Measurements from ENCODE around the gene CD80. TPM values are rescaled to one million over a fixed set of nuclear protein-coding genes. Genes with fewer than 3 reads are reported as not detected.
A peak's percentile ranks its signal among the peaks of the same experiment; 100 is the strongest.

CD80 gene
- total RNA-seq, 1 experiment from 2014 or later = 0.12 TPM

DNA sequence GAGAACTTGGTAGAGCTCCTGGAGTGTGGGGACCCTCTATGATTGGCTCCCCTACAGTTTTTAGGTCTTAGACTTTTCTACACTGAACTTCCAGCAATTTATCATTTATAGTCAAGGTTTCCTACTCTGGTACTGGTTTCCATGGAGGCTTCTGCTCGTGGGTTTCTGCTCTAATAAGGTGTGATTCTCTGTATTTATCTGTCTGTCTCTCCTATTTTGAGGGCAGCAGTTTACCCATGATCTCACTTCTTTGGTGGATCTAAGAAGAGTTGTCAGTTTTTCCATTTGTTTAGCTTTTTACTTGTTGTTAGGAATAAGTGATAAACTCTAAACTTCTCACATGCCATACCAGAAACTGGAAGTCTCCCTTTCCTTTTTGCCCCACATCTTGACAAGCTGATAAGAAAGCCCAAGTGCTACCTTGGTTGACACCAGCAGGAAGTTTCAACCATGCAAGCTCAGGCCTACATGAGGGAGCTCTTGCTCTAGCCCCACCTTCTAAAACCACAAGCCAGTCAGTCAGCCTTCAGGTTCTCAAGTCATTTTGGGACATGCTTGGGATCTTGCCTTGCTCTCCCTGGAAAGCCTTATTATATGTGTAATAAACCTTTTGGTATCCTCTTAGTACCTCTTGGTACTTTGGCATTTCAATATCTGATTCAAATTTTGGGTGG, 51.1 kb downstream of the CD80 start:
- Histone ChIP-seq H3K4me1 (no peaks in the 10 kb centered on the region), H3K9me3 (replicated peaks) (no peaks in the 10 kb centered on the region), H3K4me3 (no peak overlapping the region), H3K27me3 (no peaks in the 10 kb centered on the region), H3K36me3 (peaks cover 51% of the 10 kb centered on the region), H3K27ac (no peak overlapping the region)
- no peak for DNase-seq

DNA sequence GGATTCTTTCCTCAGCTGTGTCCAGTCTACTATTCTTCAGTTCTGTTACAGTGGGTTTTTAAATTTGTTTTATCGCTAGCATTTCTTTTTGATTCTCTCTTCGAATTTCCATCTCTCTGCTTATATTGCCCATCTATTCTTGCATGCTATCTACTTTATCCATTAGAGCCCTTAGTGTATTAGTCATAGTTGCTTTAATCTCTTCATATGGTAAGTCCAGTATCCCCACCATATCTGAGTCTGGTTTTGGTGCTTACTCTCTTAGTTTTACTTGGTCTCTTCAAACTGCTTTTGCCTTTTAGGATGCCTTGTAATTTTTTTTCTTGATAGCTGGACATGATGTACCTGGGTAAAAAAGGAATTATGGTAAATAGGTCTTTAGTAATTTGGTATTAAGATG, 52.0 kb downstream of the CD80 start:
- H3K4me3 ChIP-seq = no peak overlapping the region
- H3K27ac ChIP-seq = no peak overlapping the region
- H3K4me1 ChIP-seq = no peaks in the 10 kb centered on the region
- no peaks in the 10 kb centered on the region for H3K27me3 ChIP-seq
- H3K9me3 ChIP-seq (replicated peaks) = no peaks in the 10 kb centered on the region
- H3K36me3 ChIP-seq = peaks cover 51% of the 10 kb centered on the region
- DNase-seq = no peak

DNA sequence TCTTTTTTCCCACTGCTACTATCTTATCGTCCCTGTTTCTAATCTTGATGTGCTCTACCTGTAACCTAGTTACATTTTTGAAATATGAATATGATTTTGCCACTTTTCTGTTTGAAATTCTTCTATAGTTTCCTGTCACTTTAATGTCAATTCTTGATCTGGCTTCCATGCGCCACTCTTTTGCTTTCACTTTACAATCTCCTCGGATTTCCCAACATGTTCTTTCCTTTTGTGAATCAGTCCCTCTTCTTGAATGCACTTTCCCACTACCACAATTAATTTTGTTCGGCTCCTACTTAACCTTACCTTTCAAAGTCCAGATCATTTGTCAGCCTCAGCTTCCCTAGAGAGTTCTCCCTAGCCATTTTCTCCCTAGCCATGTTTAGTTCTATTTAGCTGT, 52.8 kb downstream of the CD80 start:
- Histone ChIP-seq H3K4me3 (no peak overlapping the region), H3K4me1 (no peaks in the 10 kb centered on the region), H3K9me3 (replicated peaks) (no peaks in the 10 kb centered on the region), H3K27ac (no peak overlapping the region), H3K27me3 (no peaks in the 10 kb centered on the region), H3K36me3 (peaks cover 48% of the 10 kb centered on the region)
- no peak for DNase-seq

DNA sequence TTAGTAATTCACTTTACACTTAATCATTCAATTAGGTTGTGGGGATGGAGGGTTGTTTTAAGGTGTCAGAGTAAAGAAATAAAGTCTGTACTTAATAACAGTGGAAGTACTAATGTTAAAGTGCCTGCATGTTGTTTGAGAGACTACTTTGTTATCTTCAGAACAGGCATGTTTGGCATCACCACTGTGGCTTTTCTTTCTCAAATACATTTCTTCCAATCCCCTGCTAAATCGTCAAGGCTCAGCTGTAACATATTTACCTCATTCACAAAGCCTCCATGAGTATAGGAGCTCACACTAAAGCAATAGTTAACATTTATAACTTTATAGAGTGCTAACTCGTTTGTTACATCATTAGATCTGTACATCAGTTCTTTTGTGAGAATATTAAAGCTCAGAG, 58.5 kb downstream of the CD80 start:
- Histone ChIP-seq H3K4me1 (peaks cover 4% of the 10 kb centered on the region; the same call in 1 of the 2 replicates), H3K36me3 (peaks cover 17% of the 10 kb centered on the region), H3K9me3 (replicated peaks) (no peaks in the 10 kb centered on the region), H3K4me3 (no peak overlapping the region), H3K27me3 (no peaks in the 10 kb centered on the region), H3K27ac (no peak overlapping the region)
- no peak for DNase-seq

DNA sequence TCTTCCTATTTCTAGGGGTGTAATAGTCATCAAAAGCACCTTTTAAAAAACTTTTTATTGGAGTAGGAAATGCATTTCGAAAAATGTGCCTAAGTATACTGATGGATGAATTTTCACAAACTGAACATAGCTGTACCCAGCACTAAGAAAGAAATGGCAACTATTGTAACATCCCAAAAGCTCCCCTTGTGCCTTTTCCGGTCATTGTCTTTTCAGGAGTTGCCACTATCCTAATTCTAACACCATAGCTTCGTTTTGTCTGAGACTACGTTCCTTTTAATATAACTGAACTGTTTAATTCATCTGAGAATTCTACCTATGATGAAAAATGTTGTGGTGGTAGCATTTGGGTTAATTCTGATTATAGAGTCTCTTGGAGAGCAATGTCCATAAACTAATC, 59.1 kb downstream of the CD80 start:
- H3K4me3 ChIP-seq = no peak overlapping the region
- H3K27ac ChIP-seq = no peak overlapping the region
- H3K27me3 ChIP-seq = no peaks in the 10 kb centered on the region
- no peaks in the 10 kb centered on the region for H3K9me3 ChIP-seq (replicated peaks)
- H3K4me1 ChIP-seq = peaks cover 4% of the 10 kb centered on the region; the same call in 1 of the 2 replicates
- H3K36me3 ChIP-seq = peaks cover 13% of the 10 kb centered on the region
- DNase-seq = no peak

DNA sequence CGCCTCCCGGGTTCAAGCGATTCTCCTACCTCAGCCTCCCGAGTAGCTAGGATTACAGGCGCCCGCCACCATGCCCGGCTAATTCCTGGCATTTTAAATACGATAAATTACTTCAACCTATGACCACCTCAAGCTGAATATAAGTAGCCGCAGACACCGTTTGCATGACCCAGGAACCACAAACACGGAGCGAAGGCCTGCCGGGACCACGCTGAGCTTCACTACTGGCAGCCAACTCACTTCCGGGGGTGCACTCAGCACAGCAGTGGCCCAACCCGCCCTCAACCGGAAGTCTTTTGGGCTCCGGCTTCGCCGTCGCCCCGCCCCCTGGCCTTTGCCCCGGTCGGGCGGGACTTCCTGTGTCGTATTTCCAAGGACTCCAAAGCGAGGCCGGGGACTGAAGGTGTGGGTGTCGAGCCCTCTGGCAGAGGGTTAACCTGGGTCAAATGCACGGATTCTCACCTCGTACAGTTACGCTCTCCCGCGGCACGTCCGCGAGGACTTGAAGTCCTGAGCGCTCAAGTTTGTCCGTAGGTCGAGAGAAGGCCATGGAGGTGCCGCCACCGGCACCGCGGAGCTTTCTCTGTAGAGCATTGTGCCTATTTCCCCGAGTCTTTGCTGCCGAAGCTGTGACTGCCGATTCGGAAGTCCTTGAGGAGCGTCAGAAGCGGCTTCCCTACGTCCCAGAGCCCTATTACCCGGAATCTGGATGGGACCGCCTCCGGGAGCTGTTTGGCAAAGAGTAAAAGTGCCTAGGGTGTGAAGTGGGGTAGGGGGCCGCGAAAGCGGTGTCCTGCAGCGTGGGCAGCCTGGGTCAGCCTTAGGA, 61.0 kb downstream of the CD80 start, which contains the start of gene TIMMDC1:
Gene TIMMDC1, plus strand, starts transcription at position 362 of the 826 bp plus-strand sequence. Its CDS starts 187 bp downstream, at position 549.
- Histone ChIP-seq H3K9me3 (replicated peaks) (no peaks in the 10 kb centered on the region), H3K27me3 (no peaks in the 10 kb centered on the region), H3K4me1 (peaks cover 4% of the 10 kb centered on the region; the same call in 1 of the 2 replicates), H3K36me3 (no peaks in the 10 kb centered on the region), H3K27ac (peak within 1 kb of the TSS; percentile 74), H3K4me3 (peak within 1 kb of the TSS; percentile 84)
- peak; percentile 96 to 97 for DNase-seq

DNA sequence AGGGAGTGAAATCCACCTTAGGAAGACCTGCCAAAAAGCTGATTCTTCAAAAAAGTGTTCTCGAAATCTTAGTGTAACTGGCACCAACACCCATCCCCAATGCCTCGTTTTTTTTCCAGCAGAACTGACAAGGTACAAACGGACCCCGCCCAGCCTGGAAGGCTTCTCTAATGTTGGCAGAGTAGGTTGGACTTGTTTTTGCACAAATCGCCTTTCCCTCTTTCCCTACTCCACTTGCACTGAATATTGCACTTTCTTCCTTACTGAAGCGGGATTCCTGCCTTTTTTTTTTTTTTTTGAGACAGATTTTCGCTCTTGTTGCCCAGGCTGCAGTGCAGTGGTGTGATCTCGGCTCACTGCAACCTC, 61.6 kb downstream of the CD80 start:
- Histone ChIP-seq H3K4me3 (peak overlapping the region; percentile 84), H3K4me1 (peaks cover 4% of the 10 kb centered on the region; the same call in 1 of the 2 replicates), H3K36me3 (no peaks in the 10 kb centered on the region), H3K27me3 (no peaks in the 10 kb centered on the region), H3K27ac (peak overlapping the region; percentile 74), H3K9me3 (replicated peaks) (no peaks in the 10 kb centered on the region)
- DNase-seq = peak; percentile 16 to 34

DNA sequence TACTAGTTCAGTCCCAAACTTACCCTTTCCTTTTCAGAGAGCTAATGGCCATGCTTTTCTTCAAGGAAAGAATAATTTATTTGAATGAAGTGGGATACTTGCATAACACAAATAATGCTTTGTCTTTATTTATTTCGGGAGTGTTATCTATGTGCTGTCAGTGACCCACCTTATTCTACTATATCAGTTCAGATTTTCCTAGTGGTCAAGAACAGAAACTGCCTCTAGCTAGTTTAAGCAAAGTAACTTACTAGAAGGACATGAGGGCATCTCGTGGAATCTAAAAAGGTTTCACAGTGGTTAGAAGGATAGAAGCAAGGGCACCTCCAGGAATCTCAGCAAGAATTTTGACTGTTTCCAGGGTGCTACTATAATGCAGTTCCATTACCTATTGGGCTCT, 64.8 kb downstream of the CD80 start:
- Histone ChIP-seq H3K36me3 (peaks cover 10% of the 10 kb centered on the region), H3K9me3 (replicated peaks) (no peaks in the 10 kb centered on the region), H3K4me1 (peaks cover 2% of the 10 kb centered on the region; the same call in 1 of the 2 replicates), H3K27ac (no peak overlapping the region), H3K4me3 (no peak overlapping the region), H3K27me3 (no peaks in the 10 kb centered on the region)
- DNase-seq = no peak

DNA sequence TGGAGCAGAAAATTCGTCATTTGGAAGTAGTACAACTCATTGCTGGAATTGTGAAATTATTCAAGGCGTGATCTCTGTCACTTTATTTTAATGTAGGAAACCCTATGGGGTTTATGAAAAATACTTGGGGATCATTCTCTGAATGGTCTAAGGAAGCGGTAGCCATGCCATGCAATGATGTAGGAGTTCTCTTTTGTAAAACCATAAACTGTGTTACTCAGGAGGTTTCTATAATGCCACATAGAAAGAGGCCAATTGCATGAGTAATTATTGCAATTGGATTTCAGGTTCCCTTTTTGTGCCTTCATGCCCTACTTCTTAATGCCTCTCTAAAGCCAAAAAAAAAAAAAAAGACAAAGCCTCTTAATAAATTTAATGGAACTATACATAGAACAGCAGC, 66.6 kb downstream of the CD80 start:
- Histone ChIP-seq H3K9me3 (replicated peaks) (no peaks in the 10 kb centered on the region), H3K4me1 (no peaks in the 10 kb centered on the region), H3K27me3 (no peaks in the 10 kb centered on the region), H3K4me3 (no peak overlapping the region), H3K27ac (no peak overlapping the region), H3K36me3 (peaks cover 14% of the 10 kb centered on the region)
- no peak for DNase-seq

DNA sequence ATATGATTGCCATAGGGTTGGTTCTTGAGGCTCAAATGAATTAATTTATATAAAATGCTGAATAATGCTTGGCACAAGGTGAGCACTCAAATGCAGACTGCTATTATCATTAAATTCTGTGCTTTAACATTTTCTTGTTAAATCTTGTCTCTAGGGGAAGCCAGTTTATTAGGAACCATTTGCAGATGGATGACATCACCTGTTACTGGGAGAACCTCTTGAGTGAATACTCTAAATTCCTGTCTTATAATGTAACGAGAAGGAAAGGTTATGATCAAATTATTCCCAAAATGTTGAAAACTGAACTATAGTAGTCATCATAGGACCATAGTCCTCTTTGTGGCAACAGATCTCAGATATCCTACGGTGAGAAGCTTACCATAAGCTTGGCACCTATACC, 67.3 kb downstream of the CD80 start:
- DNase-seq = no peak
- Histone ChIP-seq H3K4me3 (no peak overlapping the region), H3K27ac (no peak overlapping the region), H3K27me3 (no peaks in the 10 kb centered on the region), H3K36me3 (peaks cover 14% of the 10 kb centered on the region), H3K9me3 (replicated peaks) (no peaks in the 10 kb centered on the region), H3K4me1 (no peaks in the 10 kb centered on the region)

DNA sequence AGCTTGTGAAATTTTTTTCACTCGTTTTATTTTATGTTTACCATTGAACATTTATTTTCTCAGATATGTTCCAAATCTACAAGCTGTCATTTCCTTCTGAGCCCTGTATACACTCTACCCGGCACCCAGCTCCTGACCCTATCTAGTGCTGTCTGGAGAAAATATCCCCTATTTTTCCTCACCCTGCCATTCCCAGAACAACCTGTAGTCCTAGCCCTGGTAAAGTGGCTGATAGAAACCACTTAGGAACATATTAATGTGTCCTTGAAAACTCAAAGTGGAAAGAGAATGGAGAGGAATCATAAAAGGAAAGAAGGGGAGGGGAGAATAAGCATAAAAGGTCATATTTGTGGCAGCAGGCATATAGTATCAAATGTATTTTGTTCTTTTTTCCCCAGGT, 69.3 kb downstream of the CD80 start:
- Histone ChIP-seq H3K27me3 (no peaks in the 10 kb centered on the region), H3K36me3 (peaks cover 24% of the 10 kb centered on the region), H3K4me1 (no peaks in the 10 kb centered on the region), H3K27ac (no peak overlapping the region), H3K9me3 (replicated peaks) (no peaks in the 10 kb centered on the region), H3K4me3 (no peak overlapping the region)
- DNase-seq = no peak

DNA sequence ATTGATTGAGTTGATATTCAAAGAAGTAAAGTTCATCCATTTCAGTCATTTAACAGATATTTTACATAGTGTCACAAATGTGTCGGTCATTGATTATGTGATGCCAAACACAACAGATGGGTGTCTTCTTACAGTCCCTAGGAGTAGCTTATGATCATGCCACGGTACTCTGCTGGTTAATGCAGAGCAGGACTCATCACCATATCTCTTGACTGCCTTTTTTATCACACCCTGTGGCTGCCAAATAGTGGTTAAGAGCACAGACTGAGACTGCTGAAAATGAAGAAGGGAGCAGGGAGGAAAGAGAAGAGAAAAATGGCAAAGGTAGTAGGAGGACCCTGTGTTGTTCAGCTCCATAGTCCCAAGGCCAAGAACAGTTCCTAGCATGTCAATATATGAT, 73.9 kb downstream of the CD80 start:
- DNase-seq = no peak
- H3K4me1 ChIP-seq = no peaks in the 10 kb centered on the region
- no peak overlapping the region for H3K27ac ChIP-seq
- no peaks in the 10 kb centered on the region for H3K9me3 ChIP-seq (replicated peaks)
- peaks cover 24% of the 10 kb centered on the region for H3K36me3 ChIP-seq
- H3K27me3 ChIP-seq = no peaks in the 10 kb centered on the region
- no peak overlapping the region for H3K4me3 ChIP-seq

DNA sequence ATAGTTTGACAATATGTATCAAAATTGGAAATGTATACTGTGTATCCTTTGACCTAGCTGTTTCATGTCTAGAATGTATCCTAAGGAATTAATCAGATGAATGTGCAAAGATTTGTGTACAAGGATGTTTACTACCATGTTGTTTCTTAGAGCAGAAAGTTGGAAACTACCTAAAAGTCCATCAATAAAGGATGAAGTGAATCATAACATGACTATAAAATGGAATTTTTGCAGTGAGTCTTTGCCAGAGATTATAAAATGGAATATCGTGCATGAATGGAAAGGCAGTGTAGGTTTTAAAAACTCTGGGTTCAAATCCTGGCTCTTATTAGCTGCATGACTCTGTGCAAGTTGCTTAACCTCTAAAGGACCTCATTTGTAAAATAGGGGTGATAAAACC, 76.3 kb downstream of the CD80 start:
- H3K27me3 ChIP-seq = no peaks in the 10 kb centered on the region
- no peaks in the 10 kb centered on the region for H3K9me3 ChIP-seq (replicated peaks)
- peaks cover 25% of the 10 kb centered on the region for H3K36me3 ChIP-seq
- H3K4me3 ChIP-seq = no peak overlapping the region
- no peak overlapping the region for H3K27ac ChIP-seq
- DNase-seq = no peak
- no peaks in the 10 kb centered on the region for H3K4me1 ChIP-seq

DNA sequence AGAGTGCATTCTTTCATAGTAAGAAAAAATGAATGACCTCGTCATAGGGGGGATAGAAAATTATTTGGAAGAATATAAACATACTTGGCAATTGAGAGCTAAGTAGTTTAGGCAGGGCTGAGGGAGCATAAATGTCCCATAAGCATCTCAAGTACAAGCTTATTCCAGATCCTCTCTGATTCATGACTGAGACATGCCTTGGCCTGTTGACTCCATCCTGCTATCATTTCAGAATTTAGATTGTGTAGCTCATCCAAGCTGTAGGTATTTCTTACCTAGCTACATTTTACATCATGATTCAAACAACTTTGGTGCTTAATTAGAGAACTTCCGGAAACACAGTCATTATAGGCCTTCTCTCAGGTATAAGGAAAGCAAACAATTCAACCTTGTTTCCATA, 78.3 kb downstream of the CD80 start:
- H3K27ac ChIP-seq = no peak overlapping the region
- no peaks in the 10 kb centered on the region for H3K9me3 ChIP-seq (replicated peaks)
- peaks cover 17% of the 10 kb centered on the region for H3K36me3 ChIP-seq
- H3K4me3 ChIP-seq = no peak overlapping the region
- DNase-seq = no peak
- no peaks in the 10 kb centered on the region for H3K4me1 ChIP-seq
- no peaks in the 10 kb centered on the region for H3K27me3 ChIP-seq
